ENCODE measurements around the gene TLN1.

DNA sequence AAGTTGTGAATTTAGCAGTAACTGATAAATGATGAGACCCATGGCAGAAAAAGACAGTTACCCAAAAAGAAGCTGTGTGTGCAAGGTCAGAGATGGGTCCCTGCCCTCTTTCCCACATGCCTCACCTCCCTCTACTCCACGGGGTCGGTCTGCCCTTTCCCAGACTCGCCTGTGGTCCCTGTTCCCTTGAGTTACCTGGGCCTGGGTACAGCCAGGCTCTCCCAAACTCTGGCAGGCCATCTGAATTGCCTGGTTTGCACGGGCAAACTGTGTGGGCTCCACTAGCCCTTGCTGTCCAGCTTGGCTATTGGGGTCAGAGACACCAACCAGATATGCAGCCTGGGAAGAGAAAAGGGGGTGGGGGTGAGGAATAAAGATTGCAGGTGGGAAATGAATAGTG lies 23.8 kb downstream of the TLN1 start:
- TF ChIP-seq TP53 (CRISPR knock-in tag; IDR thresholded peaks at IDR 0.05), result no peak
- no peak for TF ChIP-seq CTCF (IDR thresholded peaks at IDR 0.05)
- no peak for TF ChIP-seq POLR2A (IDR thresholded peaks at IDR 0.05; ENCODE audit: low read length)
- no peak for TF ChIP-seq RCOR1 (IDR thresholded peaks at IDR 0.05; ENCODE audit: low read depth, low read length)

Measured in A549 (cell line).